SK-N-SH (cell line): ENCODE measurements around the gene IPCEF1. TPM values are rescaled to one million over a fixed set of nuclear protein-coding genes. Genes with fewer than 3 reads are reported as not detected.

Experiments
- CTCF ChIA-PET: fragments of 300-600, 350-600 bp; formaldehyde crosslinking; extraction: SDS; loops from one replicate; lab custom pipeline; 2021; lab: Yijun Ruan, JAX
- POLR2A ChIA-PET: fragments of 350-600 bp; sonication (Branson Sonifier 250); formaldehyde crosslinking; extraction: SDS; loops from one replicate; lab custom pipeline; 2020; ENCODE audit warnings: antibody characterized with exemption, inconsistent platforms; lab: Yijun Ruan, JAX
- DNase-seq: peaks from one replicate; pipeline ENCODE4 v3.0.0; 2012
- H2AFZ ChIP-seq: fragments of 200-600 bp; sonication (generic); 2 replicates; pipeline ENCODE4 v1.8.1; 2016; ENCODE audit warnings: antibody characterized with exemption, mild to moderate bottlenecking, low read depth
- H3F3A ChIP-seq: fragments of 200-600 bp; sonication (generic); replicated peaks from 2 replicates; pipeline ENCODE3; 2016; ENCODE audit warnings: antibody characterized with exemption, mild to moderate bottlenecking; ENCODE audit not compliant: insufficient read depth
- H3K27ac ChIP-seq, 2 experiments: fragments of 200-500 bp in 1 of 2; fragments of 200-600 bp in 1 of 2; sonication (Bioruptor generic) in 1 of 2; sonication (generic), shearing (Covaris generic) in 1 of 2; 2 replicates each; pipeline versions ENCODE4 v1.5.1 to v1.6.1; 2014 to 2016; ENCODE audit warnings: low read depth in 2 of 2, inconsistent platforms in 1 of 2, low read length in 1 of 2, mild to moderate bottlenecking in 1 of 2, mixed read lengths in 1 of 2
- H3K27me3 ChIP-seq: fragments of 200-600 bp; sonication (generic), shearing (Covaris generic); 2 replicates; pipeline ENCODE4 v1.6.1; 2016; ENCODE audit warnings: mixed run types; ENCODE audit not compliant: insufficient read depth
- H3K36me3 ChIP-seq, 2 experiments: fragments of 200-500 bp in 1 of 2; fragments of 200-600 bp in 1 of 2; sonication (Bioruptor generic) in 1 of 2; sonication (generic) in 1 of 2; replicated peaks in 1 of 2; 2 replicates each; pipeline versions ENCODE3 to v1.5.1; 2014 to 2016; ENCODE audit warnings: low read length in 1 of 2, mild to moderate bottlenecking in 1 of 2; ENCODE audit not compliant: insufficient read depth in 2 of 2, control insufficient read depth in 1 of 2
- H3K4me1 ChIP-seq, 2 experiments: fragments of 200-500 bp in 1 of 2; fragments of 200-600 bp in 1 of 2; sonication (Bioruptor generic) in 1 of 2; sonication (generic), shearing (Covaris generic) in 1 of 2; 2 replicates each; pipeline versions ENCODE4 v1.5.1 to v1.6.1; 2014 to 2016; ENCODE audit warnings: low read depth in 1 of 2, low read length in 1 of 2, mixed run types in 1 of 2; ENCODE audit not compliant: insufficient read depth in 2 of 2, control insufficient read depth in 1 of 2
- H3K4me2 ChIP-seq: fragments of 200-600 bp; sonication (generic), shearing (Covaris generic); 2 replicates; pipeline ENCODE4 v1.6.1; 2017; ENCODE audit warnings: mixed run types
- H3K4me3 ChIP-seq, 2 experiments: fragments of 200-500 bp in 1 of 2; fragments of 200-600 bp in 1 of 2; sonication (Bioruptor generic) in 1 of 2; sonication (generic), shearing (Covaris generic) in 1 of 2; 2 replicates each; pipeline versions ENCODE4 v1.5.1 to v1.8.1; 2014 to 2016; ENCODE audit warnings: low read depth in 2 of 2, inconsistent platforms in 1 of 2, low read length in 1 of 2, mild to moderate bottlenecking in 1 of 2, mixed read lengths in 1 of 2, moderate library complexity in 1 of 2
- H3K79me2 ChIP-seq: fragments of 200-600 bp; sonication (generic); 2 replicates; pipeline ENCODE4 v1.8.1; 2017; ENCODE audit warnings: mild to moderate bottlenecking; ENCODE audit not compliant: insufficient read depth
- H3K9ac ChIP-seq: fragments of 200-600 bp; sonication (generic); 2 replicates; pipeline ENCODE4 v1.6.1; 2017; ENCODE audit warnings: mixed run types
- H3K9me2 ChIP-seq: fragments of 200-600 bp; sonication (generic); 2 replicates; pipeline ENCODE4 v1.6.1; 2017; ENCODE audit warnings: mixed run types
- H3K9me3 ChIP-seq: fragments of 200-600 bp; sonication (generic); 2 replicates; pipeline ENCODE4 v1.6.1; 2017; ENCODE audit warnings: mixed run types, mild to moderate bottlenecking, moderate library complexity
- H4K20me1 ChIP-seq: fragments of 200-600 bp; sonication (generic); 2 replicates; pipeline ENCODE4 v1.6.1; 2017; ENCODE audit warnings: mild to moderate bottlenecking, mixed run types; ENCODE audit not compliant: insufficient read depth
- CTCF ChIP-seq: fragments of 200-600 bp; sonication (generic); IDR thresholded peaks from 2 replicates; pipeline ENCODE4 v1.6.1; 2017; ENCODE audit warnings: antibody characterized with exemption, mild to moderate bottlenecking, moderate library complexity
- ELF1 ChIP-seq: IDR thresholded peaks from 2 replicates; pipeline ENCODE4 v1.4.0; 2012
- FOXJ3 ChIP-seq: sonication (generic); formaldehyde crosslinking; IDR thresholded peaks from 2 replicates; pipeline ENCODE4 v1.5.1; 2020; ENCODE audit warnings: mild to moderate bottlenecking, missing genetic modification reagents
- FOXM1 ChIP-seq: IDR thresholded peaks from 2 replicates; pipeline ENCODE4 v1.4.0; 2012; ENCODE audit warnings: low read depth, mild to moderate bottlenecking
- GABPA ChIP-seq: IDR thresholded peaks from 2 replicates; pipeline ENCODE4 v1.4.0; 2012; ENCODE audit warnings: low read depth, mild to moderate bottlenecking
- GATA2 ChIP-seq: sonication (generic); formaldehyde crosslinking; IDR thresholded peaks from 2 replicates; pipeline ENCODE4 v1.5.0; 2020; ENCODE audit warnings: mild to moderate bottlenecking, missing genetic modification reagents
- IRF3 ChIP-seq: fragments of 150-350 bp; IDR thresholded peaks from 2 replicates; pipeline ENCODE4 v1.6.1; 2016; ENCODE audit warnings: mild to moderate bottlenecking, low read depth, low read length
- JUND ChIP-seq: IDR thresholded peaks from 2 replicates; pipeline ENCODE4 v1.4.0; 2012
- MAX ChIP-seq: IDR thresholded peaks from 2 replicates; pipeline ENCODE4 v1.4.0; 2012; ENCODE audit warnings: low read depth
- NFIC ChIP-seq: IDR thresholded peaks from 2 replicates; pipeline ENCODE4 v1.4.0; 2012; ENCODE audit warnings: borderline replicate concordance
- NRF1 ChIP-seq: IDR thresholded peaks from 2 replicates; pipeline ENCODE4 v1.6.1; 2012; ENCODE audit warnings: low read depth, mild to moderate bottlenecking, low read length
- RCOR1 ChIP-seq: fragments of 150-350 bp; IDR thresholded peaks from 2 replicates; pipeline ENCODE4 v1.6.1; 2017; ENCODE audit warnings: antibody characterized with exemption, low read length
- REST ChIP-seq: IDR thresholded peaks from 2 replicates; pipeline ENCODE4 v1.6.1; 2012; ENCODE audit warnings: mild to moderate bottlenecking, low read depth, low read length, moderate library complexity
- SMC3 ChIP-seq: IDR thresholded peaks from 2 replicates; pipeline ENCODE4 v1.6.1; 2012; ENCODE audit warnings: low read depth, low read length, improper control_type of control experiment
- TAF1 ChIP-seq: IDR thresholded peaks from 2 replicates; pipeline ENCODE4 v1.6.1; 2012; ENCODE audit warnings: low read depth, mild to moderate bottlenecking, low read length, moderate library complexity, borderline replicate concordance
- TCF12 ChIP-seq: IDR thresholded peaks from 2 replicates; pipeline ENCODE4 v1.4.0; 2012
- USF1 ChIP-seq: IDR thresholded peaks from 2 replicates; pipeline ENCODE4 v1.4.0; 2012; ENCODE audit warnings: low read depth, borderline replicate concordance
- USF2 ChIP-seq: fragments of 150-350 bp; IDR thresholded peaks from 2 replicates; pipeline ENCODE4 v1.6.1; 2017; ENCODE audit warnings: antibody characterized with exemption, low read length, low read depth, borderline replicate concordance
- YY1 ChIP-seq: IDR thresholded peaks from 2 replicates; pipeline ENCODE4 v1.4.0; 2012; ENCODE audit warnings: low read depth, mild to moderate bottlenecking
- ZBTB33 ChIP-seq: IDR thresholded peaks from 2 replicates; pipeline ENCODE4 v1.4.0; 2012; ENCODE audit warnings: low read depth, borderline replicate concordance
- WGBS: methylation state at CpG from one replicate; pipeline ENCODE4 v1.1.6; 2017; ENCODE audit warnings: low lambda C conversion rate; 5-methylcytosine and 5-hydroxymethylcytosine counted together
- polyA plus RNA-seq, 3 experiments: library from polyadenylated mRNA; depleted of rRNA; stranded (reverse); fragments of >200 nt; gene quantifications; 2 replicates each; pipeline ENCODE4 v1.2.3, GENCODE V29; 2012

The IPCEF1 gene
- polyA plus RNA-seq, 1 of the 3 experiments (the other 2 are of a cell fraction), result not detected

GRCh38 chr6:154284313-154284853 lies 72.2 kb downstream of the IPCEF1 start:
- no peak overlapping the region for H2AFZ ChIP-seq
- POLR2A ChIA-PET, result no interaction called here
- CTCF ChIA-PET, result interaction anchor here (1.5 kb wide), 1 partner anchor 18 kb away, joined by 3 read pairs; no protein-coding TSS in a partner anchor

More at GRCh38 chr6:154284313-154284853, 72.2 kb downstream of the IPCEF1 start:
- H3K9ac ChIP-seq, result no peak overlapping the region
- H3K79me2 ChIP-seq, result no peaks in the 10 kb centered on the region
- H3K27ac ChIP-seq, result no peak overlapping the region
- H3K4me1 ChIP-seq, result no peaks in the 10 kb centered on the region
- no peaks in the 10 kb centered on the region for H3K36me3 ChIP-seq
- H3K4me2 ChIP-seq, result no peak overlapping the region
- no peak for DNase-seq
- H3K4me3 ChIP-seq, result no peak overlapping the region
- H3K27me3 ChIP-seq, result no peaks in the 10 kb centered on the region
- H3K9me2 ChIP-seq, result no peaks in the 10 kb centered on the region
- H3F3A ChIP-seq, result no peaks in the 10 kb centered on the region
- 92% methylated on average over 7 of the region's 7 CpGs for WGBS
- TF ChIP-seq FOXM1, result no peak
- no peak for TF ChIP-seq TAF1
- no peak for TF ChIP-seq CTCF
- no peak for TF ChIP-seq TCF12
- TF ChIP-seq MAX, result no peak
- no peak for TF ChIP-seq GABPA
- no peak for TF ChIP-seq USF2
- no peak for TF ChIP-seq YY1
- TF ChIP-seq ELF1, result no peak
- no peak for TF ChIP-seq JUND
- TF ChIP-seq IRF3, result no peak
- TF ChIP-seq USF1, result no peak
- TF ChIP-seq NRF1, result no peak
- TF ChIP-seq FOXJ3 (CRISPR knock-in tag), result no peak
- no peak for TF ChIP-seq NFIC
- no peak for TF ChIP-seq REST
- no peak for TF ChIP-seq SMC3
- TF ChIP-seq RCOR1, result no peak
- TF ChIP-seq ZBTB33, result no peak
- no peak for TF ChIP-seq GATA2 (CRISPR knock-in tag)
- no peaks in the 10 kb centered on the region for H3K9me3 ChIP-seq
- no peaks in the 10 kb centered on the region for H4K20me1 ChIP-seq
